Measurements from ENCODE around the gene CEACAM8. TPM values are rescaled to one million over a fixed set of nuclear protein-coding genes. Genes with fewer than 3 reads are reported as not detected.

The CEACAM8 gene
- total and polyA plus RNA-seq, 2 donors (not counting 3 experiments of a cell fraction or from before 2014, with no cell fraction given), result not detected

GRCh38 chr19:42560731-42561130 is 34.0 kb downstream of the CEACAM8 start:
- ChIA-PET CTCF (no interaction called here), POLR2A (no interaction called here)

More at GRCh38 chr19:42560731-42561130, 34.0 kb downstream of the CEACAM8 start:
- TF ChIP-seq MAX (IDR thresholded peaks at IDR 0.05; ENCODE audit: insufficient read depth, insufficient read length), result no peak
- no peak for TF ChIP-seq MYC (IDR thresholded peaks at IDR 0.05; ENCODE audit: low read depth, low read length)
- no peak for TF ChIP-seq CTCF (IDR thresholded peaks at IDR 0.05; ENCODE audit: extremely low read depth in 1 of 2, insufficient read depth in 1 of 2, low read depth in 1 of 2, low read length in 2 of 2)
- TF ChIP-seq POLR2AphosphoS5 (IDR thresholded peaks at IDR 0.05; ENCODE audit: insufficient read depth, low read depth, low read length), result no peak
- TF ChIP-seq JUN (IDR thresholded peaks at IDR 0.05; ENCODE audit: borderline replicate concordance, insufficient read depth, insufficient read length, low read depth), result no peak
- Histone ChIP-seq H3K9ac (replicated peaks; ENCODE audit: extremely low read depth, insufficient read depth, low read length) (no peak overlapping the region), H3K4me1 (ENCODE audit: control insufficient read depth, extremely low read depth, insufficient read depth, low read length) (no peaks in the 10 kb centered on the region), H3K36me3 (ENCODE audit: control insufficient read depth in 2 of 2, extremely low read depth in 1 of 2, insufficient read depth in 2 of 2, low read length in 2 of 2) (no peaks in the 10 kb centered on the region), H3K9me3 (replicated peaks; ENCODE audit: control insufficient read depth, insufficient read depth, low read length) (no peaks in the 10 kb centered on the region), H3K79me2 (ENCODE audit: control insufficient read depth, insufficient read depth, low read length) (no peaks in the 10 kb centered on the region), H3K27me3 (ENCODE audit: control insufficient read depth in 2 of 2, insufficient read depth in 2 of 2, low read length in 2 of 2) (no peaks in the 10 kb centered on the region), H3K4me3 (replicated peaks in 1 of 3; ENCODE audit: insufficient read depth in 1 of 3, low read depth in 1 of 3, low read length in 3 of 3) (no peak overlapping the region), H3K4me2 (ENCODE audit: insufficient read depth, low read length) (no peak overlapping the region), H2AFZ (ENCODE audit: low read depth, low read length) (no peak overlapping the region), H4K20me1 (replicated peaks; ENCODE audit: control insufficient read depth, extremely low read depth, insufficient read depth, low read length) (no peaks in the 10 kb centered on the region), H3K9me1 (replicated peaks; ENCODE audit: control insufficient read depth, extremely low read depth, insufficient read depth, low read length) (no peaks in the 10 kb centered on the region), H3K27ac (ENCODE audit: insufficient read depth, low read depth, low read length) (no peak overlapping the region)
- FAIRE-seq, result no peak
- dilution Hi-C loops (cut with MboI; ENCODE audit: extremely low pct_ligation_motif_present, low sequenced_read_pairs), result no loop called here
- intact Hi-C loops (cut with micrococcal nuclease), result no loop called here
- no TSS peak for BruUV-seq (replicated peaks)
- DNase-seq (ENCODE audit: low read depth, low spot score), result no peak

Data from endothelial cell of umbilical vein (primary cell).